Anterior cingulate cortex (tissue), 58 donors: ENCODE data around the gene CXorf49.
"Not testable (repeated sequence)": the region's sequence is repeated elsewhere in the genome, so short reads cannot be mapped to it uniquely, and the experiment has no call there.

Experiments used
- DNase-seq, 58 donors: peaks; one replicate each; lab custom pipeline; 2025; lab: John Stamatoyannopoulos, UW

CXorf49 gene

DNA sequence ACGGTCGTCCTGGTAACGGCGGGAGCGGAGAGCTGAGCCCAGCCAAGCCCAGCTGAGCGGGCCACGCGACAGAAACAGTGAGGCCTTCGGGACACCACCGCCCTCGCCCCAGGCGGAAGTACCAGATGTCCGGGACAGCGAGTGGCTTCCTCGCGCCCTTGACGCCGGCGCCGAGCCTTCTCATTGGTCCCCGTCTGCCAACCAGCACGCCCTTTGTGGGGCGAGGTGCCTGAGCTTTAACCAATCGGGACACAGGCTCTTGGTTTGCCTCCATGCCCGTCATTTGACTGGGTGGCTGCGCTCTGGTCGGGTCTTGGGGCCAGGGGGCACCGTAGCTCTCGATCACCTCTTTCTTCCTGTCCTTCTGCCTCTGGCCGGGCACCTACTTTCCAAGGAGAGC lies at the start of gene CXorf49:
CXorf49 (minus strand) TSS at position 101 of the 400 bp plus-strand sequence. CDS start 134 bp downstream, outside the sequence.
- not testable (repeated sequence) for DNase-seq

DNA sequence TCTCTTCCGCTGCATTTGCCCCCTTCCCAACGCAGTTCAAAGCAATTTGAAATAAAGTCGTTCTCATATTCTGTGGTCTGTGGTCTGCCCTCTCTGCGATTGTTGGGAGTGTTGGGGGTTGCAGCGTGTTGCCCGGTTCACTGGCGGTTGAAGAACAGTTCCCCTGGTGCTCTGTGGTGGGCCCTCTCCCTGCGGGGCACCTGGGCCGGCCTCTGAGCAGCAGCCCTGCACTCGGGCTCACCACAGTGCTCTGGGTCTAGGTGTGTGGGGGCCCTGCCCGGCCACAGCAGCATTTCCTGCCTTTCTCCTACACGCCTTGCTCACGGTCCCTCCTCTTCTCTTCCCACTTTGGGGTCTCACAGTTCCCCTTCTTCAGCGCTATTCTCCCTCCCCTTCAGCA lies 49.0 kb upstream of the CXorf49 start:
- not testable (repeated sequence) for DNase-seq

- not testable (repeated sequence) for DNase-seq
These were observed 47.5 kb upstream of the CXorf49 start for GRCh38 chrX:71765613-71766012.

- DNase-seq = not testable (repeated sequence)
These were observed 46.7 kb upstream of the CXorf49 start for GRCh38 chrX:71764832-71765231.

DNA sequence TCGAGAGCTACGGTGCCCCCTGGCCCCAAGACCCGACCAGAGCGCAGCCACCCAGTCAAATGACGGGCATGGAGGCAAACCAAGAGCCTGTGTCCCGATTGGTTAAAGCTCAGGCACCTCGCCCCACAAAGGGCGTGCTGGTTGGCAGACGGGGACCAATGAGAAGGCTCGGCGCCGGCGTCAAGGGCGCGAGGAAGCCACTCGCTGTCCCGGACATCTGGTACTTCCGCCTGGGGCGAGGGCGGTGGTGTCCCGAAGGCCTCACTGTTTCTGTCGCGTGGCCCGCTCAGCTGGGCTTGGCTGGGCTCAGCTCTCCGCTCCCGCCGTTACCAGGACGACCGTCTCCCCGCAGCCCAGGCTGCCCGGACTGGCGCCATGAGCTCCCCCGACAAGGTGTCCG lies 45.0 kb upstream of the CXorf49 start, which contains the start of gene CXorf49B:
CXorf49B (plus strand) TSS at position 301 of the 400 bp plus-strand sequence; CDS start at position 376, 75 bp downstream.
- DNase-seq = not testable (repeated sequence)

GRCh38 chrX:71760688-71761281 lies 42.7 kb upstream of the CXorf49 start:
- not testable (repeated sequence) for DNase-seq

DNA sequence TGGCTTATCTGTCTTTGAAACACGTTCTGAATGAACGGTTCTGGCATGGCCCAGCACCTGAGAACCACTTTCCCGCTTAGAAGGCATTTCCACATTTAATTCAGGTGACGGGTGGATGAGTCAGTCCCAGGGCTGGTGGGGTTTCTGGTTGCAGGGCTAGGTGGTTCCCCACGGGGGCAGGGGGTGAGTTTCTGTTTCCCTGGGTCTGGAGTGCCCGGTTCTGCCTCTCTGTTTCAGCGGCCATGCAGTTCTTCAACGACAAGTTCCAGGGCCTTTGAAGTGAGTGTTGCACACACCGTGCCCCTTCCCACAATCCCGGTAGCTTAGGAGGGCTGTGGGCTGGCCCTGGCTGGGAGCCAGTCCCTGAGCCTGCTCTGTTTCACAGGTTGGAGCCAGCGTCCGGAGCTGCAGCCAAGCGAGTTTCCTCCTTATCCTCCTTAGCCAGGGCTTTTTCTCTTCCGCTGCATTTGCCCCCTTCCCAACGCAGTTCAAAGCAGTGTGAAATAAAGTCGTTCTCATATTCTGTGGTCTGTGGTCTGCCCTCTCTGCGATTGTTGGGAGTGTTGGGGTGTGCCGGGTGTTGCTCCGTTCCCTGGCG lies 2.3 kb upstream of the CXorf49 start:
- DNase-seq = not testable (repeated sequence)

- DNase-seq = not testable (repeated sequence)
These were observed 1.1 kb upstream of the CXorf49 start for GRCh38 chrX:71719195-71719594.

DNA sequence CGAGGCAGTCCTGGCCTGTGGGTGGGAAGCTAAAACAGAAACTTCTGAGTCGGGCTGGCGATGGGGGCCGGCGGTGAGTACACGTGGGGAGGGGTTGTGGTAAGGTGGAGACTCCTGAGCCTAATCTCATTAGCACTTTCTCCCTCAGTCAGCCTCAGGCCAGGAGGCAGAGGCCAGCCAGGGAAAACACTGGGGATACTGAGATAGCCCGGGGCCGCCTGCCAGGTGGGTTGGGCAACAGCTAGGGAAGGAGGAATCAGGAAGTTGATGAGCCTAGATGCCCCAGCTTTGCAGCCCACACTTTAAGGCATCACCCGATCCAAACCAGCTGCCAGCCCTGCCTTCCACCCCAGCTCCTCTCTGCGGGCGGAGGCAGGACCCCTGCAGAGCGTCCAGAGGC lies 1.8 kb downstream of the CXorf49 start:
- not testable (repeated sequence) for DNase-seq

DNA sequence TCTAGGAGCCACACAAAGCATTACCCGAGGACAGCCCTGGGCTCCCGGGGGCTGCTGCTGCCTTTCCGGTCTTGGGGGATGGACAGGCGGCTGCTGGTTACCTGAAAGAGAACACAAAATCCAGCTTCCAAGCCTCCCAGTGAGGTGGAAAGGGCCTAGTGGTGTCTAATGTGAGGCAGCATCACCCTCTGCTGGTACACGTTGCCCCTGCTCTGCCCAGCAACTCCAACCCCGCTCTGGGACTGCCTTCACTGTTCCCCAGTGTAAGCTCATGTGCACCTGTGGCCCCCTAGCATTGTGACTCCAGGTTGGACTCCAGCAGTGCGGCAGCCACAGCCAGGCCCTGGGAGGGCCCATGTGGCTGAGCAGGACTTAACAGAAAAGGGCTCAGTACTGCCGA lies 2.5 kb downstream of the CXorf49 start:
- DNase-seq = not testable (repeated sequence)

GRCh38 chrX:71714064-71714463 lies 4.0 kb downstream of the CXorf49 start:
- not testable (repeated sequence) for DNase-seq

DNA sequence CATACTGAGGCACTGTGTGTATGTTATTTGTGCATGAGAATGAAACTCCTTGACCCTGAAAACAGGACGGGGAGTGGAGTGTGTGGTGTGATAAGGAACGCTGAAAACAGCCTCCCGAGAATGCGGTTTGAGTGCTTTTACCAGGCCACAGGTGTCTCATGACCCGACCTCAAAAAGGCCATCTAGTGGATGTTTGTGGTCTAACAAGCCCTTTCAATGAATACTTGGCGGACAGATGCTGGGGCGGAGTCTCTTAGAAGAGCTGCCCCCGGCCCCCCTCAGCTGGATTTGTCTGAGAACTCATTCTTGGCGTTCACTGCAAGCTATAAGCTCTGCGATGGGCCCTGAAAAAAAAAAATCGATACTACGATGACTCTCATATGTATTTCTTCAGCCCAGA lies 15.2 kb downstream of the CXorf49 start:
- not testable (repeated sequence) for DNase-seq

- not testable (repeated sequence) for DNase-seq
These were observed 19.1 kb downstream of the CXorf49 start for GRCh38 chrX:71699023-71699344.

DNA sequence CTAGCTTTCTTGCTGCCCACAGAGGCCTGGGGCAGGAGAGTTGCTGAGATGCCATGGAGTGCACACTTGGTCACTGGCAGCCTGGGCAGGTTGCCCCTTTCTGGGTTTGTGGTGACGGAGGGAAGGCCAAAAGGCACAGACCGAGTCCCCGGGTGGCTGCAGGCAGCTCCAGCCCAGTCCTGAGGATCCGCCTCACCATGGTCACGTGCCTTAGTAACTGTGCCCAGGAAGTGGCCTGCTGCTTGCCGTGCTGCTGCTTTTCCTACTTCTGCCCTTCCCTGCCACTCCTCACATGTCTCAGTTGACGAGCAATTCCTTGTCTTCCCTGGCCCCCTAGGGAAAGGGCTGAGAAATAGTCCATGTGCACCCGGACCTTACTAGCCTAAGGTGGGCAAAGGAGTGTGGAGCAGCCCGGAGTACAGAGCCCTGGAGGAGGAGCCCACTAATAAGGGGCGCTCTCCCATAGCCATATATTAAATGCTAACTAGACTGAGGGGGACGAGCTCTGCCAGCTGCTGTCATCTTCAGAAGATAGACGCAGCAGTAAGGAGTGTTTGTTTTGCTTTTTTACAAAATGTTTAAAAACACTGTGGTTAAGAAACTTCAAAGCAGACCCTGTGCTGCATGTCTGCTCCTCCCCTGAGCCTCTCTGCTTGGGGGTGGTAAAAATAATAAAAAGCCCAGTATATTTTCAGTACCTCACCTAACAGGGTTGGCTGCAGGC lies 19.6 kb downstream of the CXorf49 start:
- not testable (repeated sequence) for DNase-seq

DNA sequence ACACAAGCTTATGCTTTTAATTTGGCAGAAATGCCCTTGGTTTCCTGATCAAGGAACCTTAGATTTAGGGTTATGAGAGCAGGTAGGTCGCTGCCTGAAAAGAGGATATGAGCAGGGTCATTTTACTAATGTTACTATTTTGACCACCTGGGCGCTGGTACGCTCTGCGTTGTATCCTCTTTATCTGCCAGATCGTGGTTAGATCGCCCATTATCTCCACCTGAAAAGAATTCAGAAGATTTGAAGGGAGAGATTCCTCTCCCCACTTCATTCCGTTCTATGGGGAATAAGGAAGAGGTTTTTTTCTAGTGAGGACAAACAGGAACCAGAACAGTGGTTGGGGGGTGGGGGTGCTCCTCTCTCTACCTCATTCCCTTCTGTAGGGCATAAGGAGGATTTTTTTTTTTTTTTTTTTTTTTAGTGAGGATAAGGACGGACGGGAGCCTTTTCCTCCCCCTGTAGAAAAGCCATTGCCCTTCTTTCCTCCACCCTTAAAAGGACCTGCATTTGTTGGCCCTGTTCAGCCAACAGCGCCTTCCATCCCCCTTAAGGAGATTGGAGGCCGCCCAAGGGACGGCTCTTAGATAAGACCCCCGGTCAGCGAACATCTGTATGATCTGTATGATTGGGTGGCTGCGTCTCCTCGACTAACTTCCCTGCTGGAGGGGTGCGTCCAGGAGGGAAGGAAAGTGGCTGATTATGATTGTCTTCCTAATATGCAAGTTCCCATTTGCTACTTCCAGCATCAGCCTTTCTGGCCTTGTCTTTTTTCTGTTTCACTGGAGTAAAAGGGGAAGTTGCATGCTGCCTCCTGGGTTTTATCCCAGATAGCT lies 20.4 kb downstream of the CXorf49 start:
- not testable (repeated sequence) for DNase-seq

- not testable (repeated sequence) for DNase-seq
These were observed 21.2 kb downstream of the CXorf49 start for GRCh38 chrX:71696641-71697465.

- DNase-seq = no peak
These were observed 38.4 kb downstream of the CXorf49 start for GRCh38 chrX:71679575-71680207.

DNA sequence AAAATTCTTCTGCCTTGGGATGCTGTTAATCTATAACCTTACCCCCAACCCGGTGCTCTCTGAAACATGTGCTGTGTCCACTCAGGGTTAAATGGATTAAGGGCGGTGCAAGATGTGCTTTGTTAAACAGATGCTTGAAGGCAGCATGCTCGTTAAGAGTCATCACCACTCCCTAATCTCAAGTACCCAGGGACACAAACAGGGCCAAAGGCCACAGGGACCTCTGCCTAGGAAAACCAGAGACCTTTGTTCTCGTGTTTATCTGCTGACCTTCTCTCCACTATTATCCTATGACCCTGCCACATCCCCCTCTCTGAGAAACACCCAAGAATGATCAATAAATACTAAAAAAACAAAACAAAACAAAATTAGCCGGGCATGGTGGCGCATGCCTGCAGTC lies 40.9 kb downstream of the CXorf49 start:
- not testable (repeated sequence) for DNase-seq
